Sigmoid colon (tissue), 4 donors: ENCODE measurements around the gene TBX15.

Experiments
- EP300 ChIP-seq, 4 donors: sonication (generic); formaldehyde crosslinking; IDR thresholded peaks; one replicate each; pipeline ENCODE4 v1.6.1; 2017; ENCODE audit warnings: antibody characterized with exemption in 4 of 4
- POLR2A ChIP-seq, 2 donors: fragments of 450-650 bp; IDR thresholded peaks; one replicate each; pipeline ENCODE4 v1.6.1; 2016; ENCODE audit warnings: antibody characterized with exemption in 2 of 2, mild to moderate bottlenecking in 2 of 2, moderate library complexity in 2 of 2
- POLR2AphosphoS5 ChIP-seq, 4 donors: sonication (generic); formaldehyde crosslinking; IDR thresholded peaks; one replicate each; pipeline ENCODE4 v1.6.1; 2017; ENCODE audit warnings: antibody characterized with exemption in 4 of 4
- TF ChIP-seq, protein P1 (sequence below), 4 experiments: fragments of 450-650 bp in 3 of 4; fragments of 200-600 bp in 1 of 4; IDR thresholded peaks; one replicate each; pipeline ENCODE4 v1.5.1; 2016 to 2019; ENCODE audit warnings: antibody characterized with exemption in 4 of 4, mild to moderate bottlenecking in 3 of 4, moderate library complexity in 2 of 4

DNA sequence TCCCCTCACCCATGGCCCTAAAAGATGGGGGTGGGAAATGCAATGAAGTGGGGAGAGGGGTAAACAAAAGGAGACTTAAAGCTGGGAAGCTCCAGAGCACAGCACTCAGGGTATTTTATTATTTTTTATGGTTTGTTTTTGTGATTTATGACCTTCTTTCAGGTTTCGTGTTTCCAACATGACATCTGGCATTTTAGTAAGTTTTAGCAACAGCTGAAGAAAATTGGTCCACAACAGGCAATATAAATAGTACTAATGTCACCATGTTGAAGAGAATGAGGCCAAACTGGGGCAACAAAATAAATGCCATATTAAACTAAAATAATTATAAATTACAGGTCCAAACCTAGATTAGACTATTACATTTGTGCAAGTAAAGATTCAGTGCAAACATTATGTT, 56.3 kb downstream of the TBX15 start:
- TF ChIP-seq, protein P1, sequence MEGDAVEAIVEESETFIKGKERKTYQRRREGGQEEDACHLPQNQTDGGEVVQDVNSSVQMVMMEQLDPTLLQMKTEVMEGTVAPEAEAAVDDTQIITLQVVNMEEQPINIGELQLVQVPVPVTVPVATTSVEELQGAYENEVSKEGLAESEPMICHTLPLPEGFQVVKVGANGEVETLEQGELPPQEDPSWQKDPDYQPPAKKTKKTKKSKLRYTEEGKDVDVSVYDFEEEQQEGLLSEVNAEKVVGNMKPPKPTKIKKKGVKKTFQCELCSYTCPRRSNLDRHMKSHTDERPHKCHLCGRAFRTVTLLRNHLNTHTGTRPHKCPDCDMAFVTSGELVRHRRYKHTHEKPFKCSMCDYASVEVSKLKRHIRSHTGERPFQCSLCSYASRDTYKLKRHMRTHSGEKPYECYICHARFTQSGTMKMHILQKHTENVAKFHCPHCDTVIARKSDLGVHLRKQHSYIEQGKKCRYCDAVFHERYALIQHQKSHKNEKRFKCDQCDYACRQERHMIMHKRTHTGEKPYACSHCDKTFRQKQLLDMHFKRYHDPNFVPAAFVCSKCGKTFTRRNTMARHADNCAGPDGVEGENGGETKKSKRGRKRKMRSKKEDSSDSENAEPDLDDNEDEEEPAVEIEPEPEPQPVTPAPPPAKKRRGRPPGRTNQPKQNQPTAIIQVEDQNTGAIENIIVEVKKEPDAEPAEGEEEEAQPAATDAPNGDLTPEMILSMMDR (IDR thresholded peaks at IDR 0.05): no peak
- TF ChIP-seq EP300 (IDR thresholded peaks at IDR 0.05) (no peak), POLR2A (IDR thresholded peaks at IDR 0.05) (no peak), POLR2AphosphoS5 (IDR thresholded peaks at IDR 0.05) (no peak)
